Liver (tissue), 3 donors: ENCODE measurements around the gene AMBRA1.

ENCODE experiments used
- ATF3 ChIP-seq: IDR thresholded peaks from 2 replicates; pipeline ENCODE4 v1.6.1; 2016; ENCODE audit warnings: antibody characterized with exemption
- CTCF ChIP-seq: fragments of 150-350 bp; IDR thresholded peaks from 2 replicates; pipeline ENCODE4 v1.5.1; 2017; ENCODE audit warnings: improper control_type of control experiment, low read depth, low read length; ENCODE audit not compliant: missing input control
- FOXA1 ChIP-seq: IDR thresholded peaks from 2 replicates; pipeline ENCODE4 v1.6.1; 2016; ENCODE audit warnings: antibody characterized with exemption
- GABPA ChIP-seq, 2 donors: IDR thresholded peaks in 1 of 2; conservative IDR thresholded peaks in 1 of 2; 2 replicates each; pipeline ENCODE4 v1.6.1; 2016; ENCODE audit warnings: antibody characterized with exemption in 2 of 2, mild to moderate bottlenecking in 1 of 2, moderate library complexity in 1 of 2
- JUND ChIP-seq, 2 donors: IDR thresholded peaks; 2 replicates each; pipeline ENCODE4 v1.6.1; 2016; ENCODE audit warnings: antibody characterized with exemption in 2 of 2
- MAX ChIP-seq: IDR thresholded peaks from 2 replicates; pipeline ENCODE4 v1.6.1; 2016; ENCODE audit warnings: antibody characterized with exemption
- NR2F2 ChIP-seq: IDR thresholded peaks from 2 replicates; pipeline ENCODE4 v1.6.1; 2016; ENCODE audit warnings: antibody characterized with exemption
- RAD21 ChIP-seq, 2 donors: IDR thresholded peaks; 2 replicates each; pipeline ENCODE4 v1.6.1; 2016; ENCODE audit warnings: antibody characterized with exemption in 2 of 2, mild to moderate bottlenecking in 2 of 2
- REST ChIP-seq: IDR thresholded peaks from 2 replicates; pipeline ENCODE4 v1.6.1; 2016; ENCODE audit warnings: antibody characterized with exemption, mild to moderate bottlenecking
- SP1 ChIP-seq: IDR thresholded peaks from 2 replicates; pipeline ENCODE4 v1.6.1; 2018; ENCODE audit warnings: antibody characterized with exemption, mild to moderate bottlenecking
- TAF1 ChIP-seq: conservative IDR thresholded peaks from 2 replicates; pipeline ENCODE4 v1.6.1; 2016; ENCODE audit warnings: antibody characterized with exemption, mild to moderate bottlenecking
- YY1 ChIP-seq: IDR thresholded peaks from 2 replicates; pipeline ENCODE4 v1.6.1; 2016; ENCODE audit warnings: antibody characterized with exemption, mild to moderate bottlenecking
- ZBTB33 ChIP-seq: IDR thresholded peaks from 2 replicates; pipeline ENCODE4 v1.6.1; 2016; ENCODE audit warnings: antibody characterized with exemption
- donor health status: healthy.
- donor health status: healthy.

GRCh38 chr11:46475926-46476545 lies 117.8 kb downstream of the AMBRA1 start:
- TF ChIP-seq CTCF: no peak
- TF ChIP-seq MAX: no peak
- TF ChIP-seq REST: no peak
- TF ChIP-seq YY1: no peak
- TF ChIP-seq JUND (IDR thresholded peaks at IDR 0.05): no peak
- no peak for TF ChIP-seq RAD21 (IDR thresholded peaks at IDR 0.05)
- no peak for TF ChIP-seq TAF1
- TF ChIP-seq GABPA (IDR thresholded peaks at IDR 0.05 in 1 of 2, conservative IDR thresholded peaks at IDR 0.05 in 1 of 2): no peak
- TF ChIP-seq NR2F2: no peak
- no peak for TF ChIP-seq ATF3
- no peak for TF ChIP-seq SP1
- no peak for TF ChIP-seq ZBTB33
- no peak for TF ChIP-seq FOXA1
